Memory B cell (primary cell): ENCODE data around the gene DPP6.

Experiments
- ATAC-seq: fragments of 150-1000 bp; cut with Tn5 transposase; 2 replicates; pipeline ENCODE4 v1.10.0; 2021; ENCODE audit warnings: low read depth, mild to moderate bottlenecking, moderate library complexity
- DNase-seq, 2 donors: peaks; one replicate each; pipeline ENCODE4 v3.0.0; 2022; ENCODE audit warnings: low spot score in 2 of 2
- H3K27ac Mint-ChIP-seq: one replicate; pipeline ENCODE4 v1.8.0; 2022; ENCODE audit warnings: mild to moderate bottlenecking, moderate library complexity, mixed read lengths
- H3K27me3 Mint-ChIP-seq: one replicate; pipeline ENCODE4 v1.8.0; 2022; ENCODE audit warnings: mixed read lengths
- H3K36me3 Mint-ChIP-seq: one replicate; pipeline ENCODE4 v1.8.0; 2022; ENCODE audit warnings: mild to moderate bottlenecking, mixed read lengths
- H3K4me1 Mint-ChIP-seq: one replicate; pipeline ENCODE4 v1.8.0; 2022; ENCODE audit warnings: mixed read lengths
- H3K4me3 Mint-ChIP-seq: one replicate; pipeline ENCODE4 v1.8.0; 2022; ENCODE audit warnings: mild to moderate bottlenecking, moderate library complexity, mixed read lengths
- H3K9me3 Mint-ChIP-seq: one replicate; pipeline ENCODE4 v1.8.0; 2022; ENCODE audit warnings: mixed read lengths

DPP6 gene

DNA sequence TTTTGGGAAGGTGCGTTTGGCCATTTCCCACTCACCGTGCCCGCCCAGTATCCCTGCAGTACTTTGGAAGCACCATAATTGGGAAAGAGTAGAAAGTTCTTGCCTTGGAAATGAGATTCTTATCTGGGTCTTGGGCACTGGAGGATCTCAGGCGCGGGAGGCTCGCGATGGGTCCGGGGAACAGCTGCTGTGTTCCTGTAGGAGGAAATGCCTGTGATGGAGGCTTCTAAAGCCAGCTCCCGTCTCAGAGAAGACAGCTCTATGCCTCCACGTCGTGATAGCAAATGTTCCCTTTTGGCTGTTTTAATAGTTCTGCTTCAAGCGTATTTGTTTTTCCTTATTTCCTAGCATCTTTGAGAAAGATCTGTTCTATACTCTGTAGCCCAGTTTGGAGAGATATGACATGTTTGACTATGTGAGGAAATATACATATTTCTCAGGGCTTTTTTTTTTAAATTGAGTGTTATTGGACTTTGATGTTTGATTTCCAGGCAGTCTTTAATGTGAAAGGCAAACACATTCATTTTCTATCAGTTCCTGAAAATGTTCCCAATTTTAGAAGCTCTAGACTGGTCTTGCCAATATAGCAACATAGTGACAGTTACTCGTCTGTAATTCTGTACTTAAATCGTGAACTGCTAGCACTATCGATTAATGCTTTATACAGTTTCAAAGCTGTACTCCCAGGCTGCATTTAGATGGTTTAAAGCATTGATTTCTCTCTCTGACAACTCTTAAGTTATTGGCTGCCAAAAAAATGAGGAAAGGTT, 280.8 kb downstream of the DPP6 start:
- H3K36me3 Mint-ChIP-seq: no peaks in the 10 kb centered on the region
- H3K4me3 Mint-ChIP-seq: no peak overlapping the region
- H3K4me1 Mint-ChIP-seq: no peaks in the 10 kb centered on the region
- H3K27me3 Mint-ChIP-seq: no peaks in the 10 kb centered on the region
- H3K27ac Mint-ChIP-seq: no peak overlapping the region
- DNase-seq: no peak
- peaks cover 5% of the 10 kb centered on the region for H3K9me3 Mint-ChIP-seq
- no peak for ATAC-seq

DNA sequence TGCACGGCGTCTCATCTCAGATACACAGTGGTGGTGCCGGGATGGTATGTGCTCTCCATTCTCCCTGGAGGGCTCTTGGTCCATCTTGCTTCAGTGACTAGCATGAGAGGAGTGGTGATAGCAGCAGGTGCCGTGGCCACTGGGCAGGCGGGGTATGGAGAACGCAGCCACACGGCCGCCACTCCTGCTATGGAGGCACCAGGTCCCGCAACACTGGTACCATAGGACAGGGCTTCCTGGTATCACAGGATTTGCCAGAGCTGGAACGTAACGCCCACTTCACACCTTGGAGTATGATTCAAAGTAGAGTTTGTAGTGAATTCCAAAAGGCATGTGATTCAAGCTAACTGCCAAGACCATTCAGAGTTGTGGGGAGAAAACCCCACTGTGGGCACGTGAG, 284.1 kb downstream of the DPP6 start:
- Mint-ChIP-seq H3K9me3 (peaks cover 4% of the 10 kb centered on the region), H3K36me3 (no peaks in the 10 kb centered on the region), H3K27ac (no peak overlapping the region), H3K27me3 (no peaks in the 10 kb centered on the region), H3K4me1 (no peaks in the 10 kb centered on the region), H3K4me3 (no peak overlapping the region)
- DNase-seq (no peak), ATAC-seq (no peak)

DNA sequence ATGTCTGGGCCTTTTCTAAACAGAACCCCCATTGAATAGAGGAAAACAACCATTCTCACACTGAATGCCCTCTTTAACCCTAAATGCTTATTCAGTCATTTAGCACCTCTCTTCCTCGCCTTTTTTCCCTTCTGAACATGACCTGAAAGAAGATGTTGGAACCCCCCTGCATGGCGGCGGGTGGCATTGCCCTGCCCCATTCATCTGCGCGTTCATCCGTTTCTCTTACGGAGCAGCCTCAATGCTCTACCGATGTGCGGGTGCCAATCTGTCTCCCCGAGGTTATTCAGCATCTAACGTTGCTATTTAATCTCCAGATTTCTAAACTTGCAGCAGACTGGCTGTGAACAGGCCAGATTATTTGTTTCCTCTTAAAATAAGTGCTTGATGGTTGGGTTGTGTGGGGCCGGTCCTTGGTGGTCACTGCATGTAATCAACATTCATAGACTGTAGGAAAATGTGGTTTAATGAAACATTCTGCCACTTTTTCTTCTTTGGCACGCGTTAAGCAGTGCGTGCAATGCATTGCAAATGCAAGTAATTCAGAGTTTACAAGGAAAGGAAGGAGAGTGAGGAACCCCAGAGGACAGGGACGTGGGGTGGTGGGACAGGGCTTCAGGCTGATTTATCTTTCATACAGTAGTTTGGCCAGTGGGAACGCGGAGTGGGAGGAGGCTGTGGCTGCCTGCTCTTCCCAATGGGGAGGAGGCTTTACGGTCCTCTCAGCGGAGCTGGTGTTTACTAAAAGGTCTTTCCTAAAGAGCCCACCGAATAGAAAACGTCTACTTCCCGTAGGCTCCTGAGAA, 286.7 kb downstream of the DPP6 start:
- Mint-ChIP-seq H3K27me3 (no peaks in the 10 kb centered on the region), H3K4me1 (no peaks in the 10 kb centered on the region), H3K9me3 (peaks cover 3% of the 10 kb centered on the region), H3K36me3 (no peaks in the 10 kb centered on the region), H3K27ac (no peak overlapping the region), H3K4me3 (no peak overlapping the region)
- ATAC-seq (no peak), DNase-seq (no peak)

GRCh38 chr7:154342971-154343633, 290.9 kb downstream of the DPP6 start:
- no peak for DNase-seq
- Mint-ChIP-seq H3K9me3 (peaks cover 2% of the 10 kb centered on the region), H3K4me1 (no peaks in the 10 kb centered on the region)

GRCh38 chr7:154343778-154344412, 291.7 kb downstream of the DPP6 start:
- ATAC-seq (no peak), DNase-seq (no peak)
- H3K9me3 Mint-ChIP-seq: no peaks in the 10 kb centered on the region
- no peaks in the 10 kb centered on the region for H3K27me3 Mint-ChIP-seq
- H3K27ac Mint-ChIP-seq: no peak overlapping the region
- H3K4me3 Mint-ChIP-seq: no peak overlapping the region
- H3K4me1 Mint-ChIP-seq: no peaks in the 10 kb centered on the region
- H3K36me3 Mint-ChIP-seq: no peaks in the 10 kb centered on the region

More at GRCh38 chr7:154342971-154343633, 290.9 kb downstream of the DPP6 start:
- Mint-ChIP-seq H3K36me3 (no peaks in the 10 kb centered on the region), H3K27ac (no peak overlapping the region), H3K4me3 (no peak overlapping the region), H3K27me3 (no peaks in the 10 kb centered on the region)
- ATAC-seq: no peak

DNA sequence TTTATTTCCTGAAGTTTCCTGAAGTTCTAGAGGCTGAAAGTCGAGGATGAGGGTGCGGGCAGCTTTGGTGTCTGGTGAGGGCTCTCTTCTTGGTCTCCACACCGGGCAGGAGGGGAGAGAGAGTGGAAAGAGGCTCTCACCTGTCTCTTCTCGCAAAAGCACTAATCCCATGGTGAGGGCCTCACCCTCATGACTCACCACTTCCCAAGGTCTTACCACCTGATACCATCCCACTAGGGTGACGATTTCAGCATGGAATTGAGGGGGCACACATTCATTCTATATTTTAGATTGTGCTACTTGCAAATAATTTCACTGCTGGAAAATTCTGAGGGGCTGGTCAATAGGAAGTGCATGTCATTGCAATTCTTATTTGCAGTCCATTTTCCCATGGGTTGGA, 292.9 kb downstream of the DPP6 start:
- DNase-seq (no peak), ATAC-seq (no peak)
- no peaks in the 10 kb centered on the region for H3K4me1 Mint-ChIP-seq
- no peak overlapping the region for H3K27ac Mint-ChIP-seq
- H3K4me3 Mint-ChIP-seq: no peak overlapping the region
- no peaks in the 10 kb centered on the region for H3K9me3 Mint-ChIP-seq
- no peaks in the 10 kb centered on the region for H3K27me3 Mint-ChIP-seq
- no peaks in the 10 kb centered on the region for H3K36me3 Mint-ChIP-seq

- Mint-ChIP-seq H3K9me3 (no peaks in the 10 kb centered on the region), H3K36me3 (no peaks in the 10 kb centered on the region), H3K4me1 (no peaks in the 10 kb centered on the region), H3K4me3 (no peak overlapping the region), H3K27me3 (no peaks in the 10 kb centered on the region), H3K27ac (no peak overlapping the region)
- no peak for DNase-seq
- no peak for ATAC-seq
Measured at GRCh38 chr7:154347700-154348266, 295.6 kb downstream of the DPP6 start.

DNA sequence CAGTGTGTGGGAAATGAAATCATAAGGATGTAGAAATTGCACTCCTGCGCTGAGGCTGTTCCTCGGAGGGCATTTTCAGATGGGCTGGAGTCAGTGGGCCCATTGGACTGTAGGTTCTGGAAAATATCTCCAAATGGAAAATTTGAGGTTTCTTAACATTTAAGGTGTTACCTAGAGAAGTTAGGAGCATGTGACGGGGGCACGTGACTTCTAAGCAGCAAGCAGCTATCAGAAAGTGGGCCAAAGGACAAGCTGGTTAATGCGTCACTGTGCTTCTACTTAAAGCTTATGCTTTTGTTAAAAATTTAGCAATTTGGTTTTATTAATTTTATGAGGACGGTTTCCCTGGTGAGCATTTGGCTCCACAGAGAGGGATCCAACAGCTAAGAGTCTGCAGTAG, 298.7 kb downstream of the DPP6 start:
- DNase-seq (no peak), ATAC-seq (no peak)
- Mint-ChIP-seq H3K4me1 (no peaks in the 10 kb centered on the region), H3K9me3 (peaks cover 1% of the 10 kb centered on the region), H3K4me3 (no peak overlapping the region), H3K27ac (no peak overlapping the region), H3K27me3 (no peaks in the 10 kb centered on the region), H3K36me3 (no peaks in the 10 kb centered on the region)

- no peak for ATAC-seq
- no peak overlapping the region for H3K27ac Mint-ChIP-seq
Measured at GRCh38 chr7:154353355-154353767, 301.2 kb downstream of the DPP6 start.

DNA sequence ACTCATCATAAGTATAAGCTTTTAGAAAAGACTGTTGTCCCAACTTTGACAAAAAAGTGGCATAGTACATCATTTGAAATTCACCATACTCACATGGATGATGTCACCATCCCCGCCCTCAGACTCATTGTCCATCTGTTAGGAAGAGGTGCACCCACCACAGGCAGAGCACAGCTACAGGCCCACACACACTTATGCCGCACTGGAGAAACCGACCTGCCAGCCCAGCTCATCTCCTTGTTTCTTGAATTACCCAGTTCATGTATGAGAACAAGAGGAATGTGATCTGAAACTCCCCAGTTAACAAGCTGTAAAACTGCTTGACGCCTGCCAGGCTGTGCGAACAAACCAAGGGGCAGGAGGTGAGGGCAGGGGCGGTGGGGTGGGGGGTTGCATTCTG, 312.0 kb downstream of the DPP6 start:
- H3K4me3 Mint-ChIP-seq: no peak overlapping the region
- no peaks in the 10 kb centered on the region for H3K27me3 Mint-ChIP-seq
- no peaks in the 10 kb centered on the region for H3K36me3 Mint-ChIP-seq
- H3K27ac Mint-ChIP-seq: no peak overlapping the region
- DNase-seq (no peak), ATAC-seq (no peak)
- no peaks in the 10 kb centered on the region for H3K4me1 Mint-ChIP-seq
- H3K9me3 Mint-ChIP-seq: peaks cover 1% of the 10 kb centered on the region

More at GRCh38 chr7:154353355-154353767, 301.2 kb downstream of the DPP6 start:
- Mint-ChIP-seq H3K4me1 (no peaks in the 10 kb centered on the region), H3K9me3 (peaks cover 1% of the 10 kb centered on the region), H3K27me3 (no peaks in the 10 kb centered on the region), H3K4me3 (no peak overlapping the region), H3K36me3 (no peaks in the 10 kb centered on the region)
- no peak for DNase-seq

GRCh38 chr7:154371424-154371823, 319.2 kb downstream of the DPP6 start:
- ATAC-seq (no peak), DNase-seq (no peak)
- Mint-ChIP-seq H3K4me3 (no peak overlapping the region), H3K27ac (no peak overlapping the region), H3K4me1 (no peaks in the 10 kb centered on the region), H3K27me3 (no peaks in the 10 kb centered on the region), H3K36me3 (no peaks in the 10 kb centered on the region), H3K9me3 (peaks cover 4% of the 10 kb centered on the region)

DNA sequence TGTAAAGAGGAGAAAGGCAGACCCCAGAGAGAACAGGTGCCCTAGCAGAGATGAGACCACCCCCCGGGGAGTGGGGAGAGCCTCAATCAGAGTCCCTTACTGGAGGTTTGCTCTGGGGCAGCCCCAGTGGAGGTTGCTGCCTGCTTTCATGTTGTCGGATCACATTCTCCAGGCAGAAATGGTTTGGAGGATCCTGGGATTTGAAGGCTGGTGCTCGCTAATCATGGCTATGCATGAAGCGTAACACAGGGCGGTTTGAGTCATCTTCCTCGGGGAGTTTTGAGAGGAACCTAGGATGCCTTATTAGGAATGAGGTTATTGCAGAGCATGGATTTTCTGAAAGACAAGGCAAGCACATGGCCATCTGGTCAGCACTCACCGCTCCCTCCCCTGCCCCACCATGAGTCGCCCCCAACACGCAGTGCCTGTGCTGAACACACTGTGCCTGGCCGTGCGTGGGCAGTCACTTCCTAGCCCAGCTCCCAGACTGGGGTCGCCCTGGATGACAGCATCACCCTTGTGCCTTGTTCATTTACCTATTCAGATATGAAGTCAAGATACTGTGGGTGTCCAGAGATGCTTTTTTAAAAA, 319.9 kb downstream of the DPP6 start:
- no peak overlapping the region for H3K27ac Mint-ChIP-seq
- ATAC-seq: no peak
- H3K9me3 Mint-ChIP-seq: peaks cover 4% of the 10 kb centered on the region
- H3K4me1 Mint-ChIP-seq: no peaks in the 10 kb centered on the region
- H3K36me3 Mint-ChIP-seq: no peaks in the 10 kb centered on the region
- no peak for DNase-seq
- H3K4me3 Mint-ChIP-seq: no peak overlapping the region
- no peaks in the 10 kb centered on the region for H3K27me3 Mint-ChIP-seq

- H3K27me3 Mint-ChIP-seq: no peaks in the 10 kb centered on the region
- no peaks in the 10 kb centered on the region for H3K36me3 Mint-ChIP-seq
- no peaks in the 10 kb centered on the region for H3K4me1 Mint-ChIP-seq
- ATAC-seq: no peak
- peaks cover 6% of the 10 kb centered on the region for H3K9me3 Mint-ChIP-seq
- no peak overlapping the region for H3K4me3 Mint-ChIP-seq
- no peak for DNase-seq
- H3K27ac Mint-ChIP-seq: no peak overlapping the region
Measured at GRCh38 chr7:154373956-154374355, 321.8 kb downstream of the DPP6 start.
